H1 (cell line): ENCODE measurements around the gene COL10A1.

Experiments used
- EZH2 ChIP-seq: fragments of 200-600 bp; sonication (generic); IDR thresholded peaks from 2 replicates; pipeline ENCODE4 v1.7.1; 2012; ENCODE audit warnings: low read depth, mild to moderate bottlenecking, moderate library complexity, low read length, inconsistent platforms; ENCODE audit not compliant: severe bottlenecking
- SIN3A ChIP-seq, 2 experiments: IDR thresholded peaks in 1 of 2; conservative IDR thresholded peaks in 1 of 2; 2 replicates each; pipeline ENCODE4 v1.6.1; 2011 to 2012; ENCODE audit warnings: low read length in 2 of 2, improper control_type of control experiment in 1 of 2, low read depth in 1 of 2, mild to moderate bottlenecking in 1 of 2

DNA sequence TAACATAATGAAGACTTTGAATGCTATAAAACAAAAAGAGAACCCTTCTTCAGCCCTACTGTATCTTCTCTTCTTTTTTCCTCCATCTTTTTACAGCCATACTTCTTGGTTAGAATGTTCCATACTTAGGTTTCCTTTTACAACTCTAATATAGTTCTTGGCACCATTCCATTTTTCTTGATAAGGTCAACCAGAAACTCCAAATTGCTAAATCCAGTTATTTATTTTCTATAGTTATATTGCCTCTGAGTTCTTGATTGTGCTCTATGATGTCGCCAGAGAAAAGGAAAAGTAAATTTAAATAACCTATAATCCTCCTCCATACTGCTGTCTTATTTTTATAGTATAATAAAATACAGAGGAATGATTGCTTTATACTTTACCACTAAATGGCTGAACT, 26.7 kb upstream of the COL10A1 start:
- no peak for TF ChIP-seq EZH2
- no peak for TF ChIP-seq SIN3A (conservative IDR thresholded peaks at IDR 0.05 in 1 of 2, IDR thresholded peaks at IDR 0.05 in 1 of 2; ENCODE audit: low read depth in 1 of 2, low read length in 2 of 2)
